H1 (cell line): ENCODE data around the gene CDHR5. TPM values are rescaled to one million over a fixed set of nuclear protein-coding genes. Genes with fewer than 3 reads are reported as not detected.

Experiments used
- ASH2L ChIP-seq: fragments of 200-600, 300-600 bp; sonication (generic); IDR thresholded peaks from one replicate; pipeline ENCODE4 v1.7.1; 2017; ENCODE audit warnings: low read length
- CEBPB ChIP-seq: IDR thresholded peaks from 2 replicates; pipeline ENCODE4 v1.6.1; 2012; ENCODE audit warnings: low read depth, low read length
- KDM1A ChIP-seq: fragments of 200-600, 300-600 bp; sonication (generic); IDR thresholded peaks from 2 replicates; pipeline ENCODE4 v1.7.1; 2016; ENCODE audit warnings: mild to moderate bottlenecking, low read length, borderline replicate concordance
- POU5F1 ChIP-seq: IDR thresholded peaks from 2 replicates; pipeline ENCODE4 v1.6.1; 2011; ENCODE audit warnings: low read depth, mild to moderate bottlenecking, low read length, moderate library complexity
- RFX5 ChIP-seq: IDR thresholded peaks from 2 replicates; pipeline ENCODE4 v1.6.1; 2011; ENCODE audit warnings: low read depth, low read length, improper control_type of control experiment, borderline replicate concordance
- TEAD4 ChIP-seq: IDR thresholded peaks from 2 replicates; pipeline ENCODE4 v1.6.1; 2012; ENCODE audit warnings: low read depth, low read length, inconsistent platforms, mixed read lengths
- polyA plus RNA-seq, 7 experiments: library from polyadenylated mRNA; depleted of rRNA in 3 of 7; stranded (reverse) in 5 of 7; unstranded in 2 of 7; fragments of >200 nt in 5 of 7; fragments of 200-250 nt in 2 of 7; gene quantifications; 1 replicate in 5 of 7; 2 replicates in 1 of 7; 4 replicates in 1 of 7; pipeline versions ENCODE4 v1.2.1 to v1.2.3, GENCODE V29; 2011 to 2013; ENCODE audit warnings: missing spikeins in 2 of 7, mixed read lengths in 2 of 7
- total RNA-seq: library from RNA; stranded (reverse); fragmentation: NEBNext Ultra II Directional; extraction: Animal tissue kit (Norgen Biotek cat#: 25700); gene quantifications from 2 replicates; pipeline ENCODE4 v1.2.1, GENCODE V29; 2021
- TF ChIP-seq, protein P1 (sequence below): IDR thresholded peaks from 2 replicates; pipeline ENCODE4 v1.6.1; 2011; ENCODE audit warnings: low read length, improper control_type of control experiment

CDHR5 gene
- total and polyA plus RNA-seq, 2 of the 8 experiments (the other 6 are each of a cell fraction or from before 2014, with no cell fraction given) = not detected

DNA sequence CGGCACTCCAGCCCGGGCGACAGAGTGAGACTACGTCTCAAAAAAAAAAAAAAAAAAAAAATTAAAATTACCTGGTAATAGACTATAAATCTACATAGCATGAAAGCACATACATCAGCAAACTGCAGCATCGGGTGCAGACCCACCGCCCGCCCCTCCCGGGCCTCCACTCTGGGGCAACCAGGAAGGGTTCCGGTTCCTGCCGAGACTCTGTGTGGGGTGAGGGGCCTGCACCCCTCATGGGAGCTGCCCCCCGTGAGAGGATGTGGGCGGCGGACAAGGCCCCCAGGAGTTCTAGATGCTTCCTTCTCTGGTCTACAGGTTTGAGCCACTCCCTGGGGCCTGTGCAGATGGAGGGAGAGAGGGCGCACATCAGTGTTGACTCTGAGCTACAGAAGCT lies 21.5 kb upstream of the CDHR5 start (continued):
- TF ChIP-seq TEAD4 (no peak), ASH2L (no peak), POU5F1 (no peak), KDM1A (no peak), CEBPB (no peak), RFX5 (no peak)
- TF ChIP-seq, protein P1, sequence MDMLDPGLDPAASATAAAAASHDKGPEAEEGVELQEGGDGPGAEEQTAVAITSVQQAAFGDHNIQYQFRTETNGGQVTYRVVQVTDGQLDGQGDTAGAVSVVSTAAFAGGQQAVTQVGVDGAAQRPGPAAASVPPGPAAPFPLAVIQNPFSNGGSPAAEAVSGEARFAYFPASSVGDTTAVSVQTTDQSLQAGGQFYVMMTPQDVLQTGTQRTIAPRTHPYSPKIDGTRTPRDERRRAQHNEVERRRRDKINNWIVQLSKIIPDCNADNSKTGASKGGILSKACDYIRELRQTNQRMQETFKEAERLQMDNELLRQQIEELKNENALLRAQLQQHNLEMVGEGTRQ = no peak
